ENCODE measurements around the gene GALNT9.

- TF ChIP-seq CTCF (IDR thresholded peaks at IDR 0.05) = no peak
- TF ChIP-seq EZH2 (IDR thresholded peaks at IDR 0.05) = no peak
Measured at GRCh38 chr12:132339856-132340255, 10.5 kb upstream of the GALNT9 start.
